GM12801 (cell line): ENCODE data around the gene PLA2G6.

Experiments
- CTCF ChIP-seq: IDR thresholded peaks from one replicate; pipeline ENCODE4 v1.5.1; 2011; ENCODE audit warnings: control low read depth; ENCODE audit not compliant: insufficient read length; ENCODE audit errors: extremely low read depth

The PLA2G6 gene

GRCh38 chr22:38069372-38070249, 112.0 kb downstream of the PLA2G6 start:
- TF ChIP-seq CTCF = no peak

GRCh38 chr22:38068641-38069371, 112.8 kb downstream of the PLA2G6 start:
- TF ChIP-seq CTCF = no peak

GRCh38 chr22:38067761-38068360, 113.8 kb downstream of the PLA2G6 start:
- no peak for TF ChIP-seq CTCF

- no peak for TF ChIP-seq CTCF
These were observed 114.6 kb downstream of the PLA2G6 start for GRCh38 chr22:38067028-38067415.

- no peak for TF ChIP-seq CTCF
These were observed 115.1 kb downstream of the PLA2G6 start for GRCh38 chr22:38066381-38067027.

GRCh38 chr22:38065539-38065938, 116.1 kb downstream of the PLA2G6 start:
- no peak for TF ChIP-seq CTCF

GRCh38 chr22:38062791-38063190, 118.8 kb downstream of the PLA2G6 start:
- no peak for TF ChIP-seq CTCF
